ENCODE data around the gene SLC6A8. TPM values are rescaled to one million over a fixed set of nuclear protein-coding genes. Genes with fewer than 3 reads are reported as not detected.
"Not testable (repeated sequence)": the region's sequence is repeated elsewhere in the genome, so short reads cannot be mapped to it uniquely, and the experiment has no call there.

SLC6A8 gene
- total RNA-seq, 1 donor from 2014 or later: 17.3 TPM

- not testable (repeated sequence) for DNase-seq (ENCODE audit: extremely low read depth, low read depth, low spot score)
Observed at GRCh38 chrX:153691032-153691827, 3.5 kb downstream of the SLC6A8 start.

- no peak for DNase-seq (ENCODE audit: extremely low read depth, low read depth, low spot score)
Observed at GRCh38 chrX:153692003-153692402, 4.3 kb downstream of the SLC6A8 start.

- no peak for DNase-seq (ENCODE audit: extremely low read depth, low read depth, low spot score)
Observed at GRCh38 chrX:153692611-153693156, 5.0 kb downstream of the SLC6A8 start.

GRCh38 chrX:153693216-153694086 is 5.7 kb downstream of the SLC6A8 start:
- no peak for DNase-seq (ENCODE audit: extremely low read depth, low read depth, low spot score)

GRCh38 chrX:153694256-153694655 is 6.5 kb downstream of the SLC6A8 start:
- not testable (repeated sequence) for DNase-seq (ENCODE audit: extremely low read depth, low read depth, low spot score)

- no peak for DNase-seq (ENCODE audit: extremely low read depth, low read depth, low spot score)
Observed at GRCh38 chrX:153694687-153695270, 7.1 kb downstream of the SLC6A8 start.

GRCh38 chrX:153696100-153696499 is 8.4 kb downstream of the SLC6A8 start:
- no peak for DNase-seq (ENCODE audit: extremely low read depth, low read depth, low spot score)

- not testable (repeated sequence) for DNase-seq (ENCODE audit: extremely low read depth, low read depth, low spot score)
Observed at GRCh38 chrX:153696538-153696937, 8.8 kb downstream of the SLC6A8 start.

GRCh38 chrX:153696986-153697722 is 9.4 kb downstream of the SLC6A8 start:
- not testable (repeated sequence) for DNase-seq (ENCODE audit: extremely low read depth, low read depth, low spot score)

GRCh38 chrX:153697924-153698865 is 10.5 kb downstream of the SLC6A8 start:
- no peak for DNase-seq (ENCODE audit: extremely low read depth, low read depth, low spot score)

GRCh38 chrX:153699210-153699783 is 11.6 kb downstream of the SLC6A8 start:
- not testable (repeated sequence) for DNase-seq (ENCODE audit: extremely low read depth, low read depth, low spot score)

GRCh38 chrX:153699784-153700371 is 12.2 kb downstream of the SLC6A8 start:
- not testable (repeated sequence) for DNase-seq (ENCODE audit: extremely low read depth, low read depth, low spot score)

- no peak for DNase-seq (ENCODE audit: extremely low read depth, low read depth, low spot score)
Observed at GRCh38 chrX:153700376-153700945, 12.7 kb downstream of the SLC6A8 start.

- DNase-seq (ENCODE audit: extremely low read depth, low read depth, low spot score): no peak
Observed at GRCh38 chrX:153700967-153701366, 13.2 kb downstream of the SLC6A8 start.

GRCh38 chrX:153701706-153702105 is 14.0 kb downstream of the SLC6A8 start:
- no peak for DNase-seq (ENCODE audit: extremely low read depth, low read depth, low spot score)

- no peak for DNase-seq (ENCODE audit: extremely low read depth, low read depth, low spot score)
Observed at GRCh38 chrX:153702336-153703035, 14.8 kb downstream of the SLC6A8 start.

GRCh38 chrX:153703036-153703370 is 15.3 kb downstream of the SLC6A8 start:
- no peak for DNase-seq (ENCODE audit: extremely low read depth, low read depth, low spot score)

Measured in glomerular endothelial cell (primary cell).